A549 (cell line): ENCODE results near the gene AGBL4. TPM values are rescaled to one million over a fixed set of nuclear protein-coding genes. Genes with fewer than 3 reads are reported as not detected.
A peak's percentile ranks its signal among the peaks of the same experiment; 100 is the strongest.

Experiments used
- ATAC-seq, 2 experiments: fragments of 200-7000 bp in 1 of 2; fragments of >200 bp in 1 of 2; cut with Nextera tagmentation in 1 of 2; cut with Tn5 transposase in 1 of 2; 3 replicates each; pipeline versions ENCODE4 v1.8.0 to v1.9.1; 2018 to 2020; ENCODE audit warnings: mild to moderate bottlenecking in 1 of 2, moderate library complexity in 1 of 2
- CTCF ChIA-PET: fragments of 300-600 bp; sonication (Branson Sonifier 250); formaldehyde crosslinking; extraction: SDS; loops from one replicate; lab custom pipeline; 2021; ENCODE audit warnings: antibody characterized with exemption, inconsistent platforms; lab: Yijun Ruan, JAX
- POLR2A ChIA-PET: fragments of 350-600 bp; formaldehyde crosslinking; extraction: SDS; loops from one replicate; lab custom pipeline; 2021; ENCODE audit warnings: antibody characterized with exemption, inconsistent platforms; lab: Yijun Ruan, JAX
- DNase-seq, 2 experiments: peaks; one replicate each; pipeline versions ENCODE4 v3.0.0 to v3.0.0-alpha.2; 2011 to 2016; ENCODE audit warnings: low read depth in 1 of 2, low spot score in 1 of 2
- FAIRE-seq: peaks from 2 replicates; lab custom pipeline; 2011; peaks lifted over from hg19 to GRCh38; lab: Jason Lieb, UNC
- H3K27ac ChIP-seq, 2 experiments: fragments of >200 bp; sonication (Bioruptor Twin); formaldehyde crosslinking; 3 replicates each; pipeline ENCODE4 v1.5.1; 2016 to 2017
- H3K4me1 ChIP-seq: fragments of >200 bp; sonication (Bioruptor Twin); formaldehyde crosslinking; 3 replicates; pipeline ENCODE4 v1.6.1; 2016
- H3K4me2 ChIP-seq: fragments of >200 bp; sonication (Bioruptor Twin); formaldehyde crosslinking; 3 replicates; pipeline ENCODE4 v1.6.1; 2016
- H3K4me3 ChIP-seq: fragments of >200 bp; sonication (Bioruptor Twin); formaldehyde crosslinking; 3 replicates; pipeline ENCODE4 v1.5.1; 2016
- H3K9me3 ChIP-seq: fragments of >200 bp; sonication (Bioruptor Twin); formaldehyde crosslinking; 3 replicates; pipeline ENCODE4 v1.6.1; 2016
- CHD4 ChIP-seq: fragments of 200-600 bp; sonication (generic); IDR thresholded peaks from 2 replicates; pipeline ENCODE4 v1.6.1; 2016; ENCODE audit warnings: antibody characterized with exemption, mild to moderate bottlenecking, borderline replicate concordance
- EHF ChIP-seq: fragments of 250-450 bp; sonication (Bioruptor Pico); IDR thresholded peaks from 2 replicates; pipeline ENCODE4 v1.5.0; 2020; ENCODE audit warnings: mild to moderate bottlenecking
- EHMT2 ChIP-seq: fragments of 200-600 bp; sonication (generic); IDR thresholded peaks from 2 replicates; pipeline ENCODE4 v1.6.1; 2016; ENCODE audit warnings: antibody characterized with exemption, low read depth, mild to moderate bottlenecking, moderate library complexity
- ESRRA ChIP-seq: fragments of 150-350 bp; IDR thresholded peaks from 2 replicates; pipeline ENCODE4 v1.6.1; 2014; ENCODE audit warnings: mild to moderate bottlenecking, low read length, borderline replicate concordance
- GATA3 ChIP-seq: IDR thresholded peaks from 2 replicates; pipeline ENCODE4 v1.6.1; 2012; ENCODE audit warnings: borderline replicate concordance
- HOXA7 ChIP-seq: fragments of 250-450 bp; sonication (Bioruptor Pico); IDR thresholded peaks from 2 replicates; pipeline ENCODE4 v1.5.0; 2020; ENCODE audit warnings: mild to moderate bottlenecking, moderate library complexity
- MYC ChIP-seq: IDR thresholded peaks from 2 replicates; pipeline ENCODE4 v1.6.1; 2012; ENCODE audit warnings: mild to moderate bottlenecking, inconsistent platforms, low read length, improper control_type of control experiment, borderline replicate concordance
- NFE2L2 ChIP-seq: fragments of 150-350 bp; conservative IDR thresholded peaks from 2 replicates; pipeline ENCODE4 v1.6.1; 2014; ENCODE audit warnings: low read length
- POLR2AphosphoS2 ChIP-seq: conservative IDR thresholded peaks from 2 replicates; pipeline ENCODE4 v1.6.1; 2012; ENCODE audit warnings: low read length, improper control_type of control experiment, inconsistent platforms
- RNF2 ChIP-seq: fragments of 200-600 bp; sonication (generic); IDR thresholded peaks from 2 replicates; pipeline ENCODE4 v1.6.1; 2016; ENCODE audit warnings: low read depth, mild to moderate bottlenecking, antibody characterized with exemption, moderate library complexity, borderline replicate concordance
- TP53 ChIP-seq: fragments of 250-450 bp; sonication (Bioruptor Pico); IDR thresholded peaks from 2 replicates; pipeline ENCODE4 v1.5.0; 2021; ENCODE audit warnings: mild to moderate bottlenecking, moderate library complexity
- WGBS: methylation state at CpG from one replicate; pipeline ENCODE4 v1.1.6; 2017; ENCODE audit errors: missing lambda C conversion rate; 5-methylcytosine and 5-hydroxymethylcytosine counted together
- polyA plus RNA-seq, 4 experiments: library from polyadenylated mRNA; depleted of rRNA in 3 of 4; stranded (reverse); fragments of >200 nt; fragmentation: RNase III in 1 of 4; extraction: RNeasy Plus Mini Kit Qiagen cat#74134 plus additional on column Dnase treatment in 1 of 4; gene quantifications; 2 replicates in 3 of 4; 3 replicates in 1 of 4; pipeline ENCODE4 v1.2.3, GENCODE V29; 2011 to 2017
- TF ChIP-seq, protein P1 (sequence below): IDR thresholded peaks from 2 replicates; pipeline ENCODE4 v1.6.1; 2012; ENCODE audit warnings: low read depth, borderline replicate concordance
- TF ChIP-seq, protein P2 (sequence below): fragments of >200 bp; sonication (Bioruptor Twin); formaldehyde crosslinking; IDR thresholded peaks from 3 replicates; pipeline ENCODE4 v1.6.1; 2016
- TF ChIP-seq, protein P3 (sequence below): fragments of >200 bp; sonication (Bioruptor Twin); formaldehyde crosslinking; IDR thresholded peaks from 3 replicates; pipeline ENCODE4 v1.5.1; 2016
- TF ChIP-seq, protein P4 (sequence below): fragments of 200-600 bp; sonication (generic); IDR thresholded peaks from 2 replicates; pipeline ENCODE4 v1.6.1; 2016; ENCODE audit warnings: antibody characterized with exemption, mild to moderate bottlenecking, moderate library complexity
- TF ChIP-seq, protein P5 (sequence below): IDR thresholded peaks from 2 replicates; pipeline ENCODE4 v1.6.1; 2012

The AGBL4 gene
- polyA plus RNA-seq, 2 of the 4 experiments (the other 2 are of a cell fraction), result not detected

DNA sequence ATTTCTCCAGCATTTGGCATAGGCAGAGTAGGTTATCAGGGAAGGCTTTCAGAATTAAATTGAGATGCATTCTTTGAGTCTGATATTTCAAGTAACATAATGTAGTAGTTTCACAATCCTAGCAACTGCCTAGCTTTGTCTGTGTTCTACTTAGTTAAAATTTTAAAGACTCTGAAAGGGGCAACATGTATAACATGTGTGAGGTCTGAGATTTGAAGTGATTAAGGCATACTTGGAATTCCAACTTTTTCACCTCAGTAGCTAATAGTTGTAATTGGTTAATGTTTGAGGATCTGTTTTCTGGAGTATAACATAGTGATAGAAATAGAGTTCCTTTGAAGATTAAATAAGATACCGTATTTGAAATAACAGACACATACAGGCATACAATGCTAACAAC lies 911.8 kb downstream of the AGBL4 start:
- ChIA-PET CTCF (no interaction called here), POLR2A (no interaction called here)
- FAIRE-seq, result no peak
- WGBS, result 0% methylated on average over 1 of the region's 1 CpG
- H3K4me1 ChIP-seq, result no peaks in the 10 kb centered on the region
- H3K9me3 ChIP-seq, result no peaks in the 10 kb centered on the region
- H3K4me2 ChIP-seq, result no peak overlapping the region
- DNase-seq, result no peak
- ATAC-seq, result no peak
- H3K4me3 ChIP-seq, result no peak overlapping the region
- H3K27ac ChIP-seq, result no peak overlapping the region
- TF ChIP-seq, protein P1, sequence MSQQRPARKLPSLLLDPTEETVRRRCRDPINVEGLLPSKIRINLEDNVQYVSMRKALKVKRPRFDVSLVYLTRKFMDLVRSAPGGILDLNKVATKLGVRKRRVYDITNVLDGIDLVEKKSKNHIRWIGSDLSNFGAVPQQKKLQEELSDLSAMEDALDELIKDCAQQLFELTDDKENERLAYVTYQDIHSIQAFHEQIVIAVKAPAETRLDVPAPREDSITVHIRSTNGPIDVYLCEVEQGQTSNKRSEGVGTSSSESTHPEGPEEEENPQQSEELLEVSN, result no peak
- TF ChIP-seq MYC (no peak), RNF2 (no peak), GATA3 (no peak)
- TF ChIP-seq, protein P2, sequence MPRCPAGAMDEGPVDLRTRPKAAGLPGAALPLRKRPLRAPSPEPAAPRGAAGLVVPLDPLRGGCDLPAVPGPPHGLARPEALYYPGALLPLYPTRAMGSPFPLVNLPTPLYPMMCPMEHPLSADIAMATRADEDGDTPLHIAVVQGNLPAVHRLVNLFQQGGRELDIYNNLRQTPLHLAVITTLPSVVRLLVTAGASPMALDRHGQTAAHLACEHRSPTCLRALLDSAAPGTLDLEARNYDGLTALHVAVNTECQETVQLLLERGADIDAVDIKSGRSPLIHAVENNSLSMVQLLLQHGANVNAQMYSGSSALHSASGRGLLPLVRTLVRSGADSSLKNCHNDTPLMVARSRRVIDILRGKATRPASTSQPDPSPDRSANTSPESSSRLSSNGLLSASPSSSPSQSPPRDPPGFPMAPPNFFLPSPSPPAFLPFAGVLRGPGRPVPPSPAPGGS, result no peak

DNA sequence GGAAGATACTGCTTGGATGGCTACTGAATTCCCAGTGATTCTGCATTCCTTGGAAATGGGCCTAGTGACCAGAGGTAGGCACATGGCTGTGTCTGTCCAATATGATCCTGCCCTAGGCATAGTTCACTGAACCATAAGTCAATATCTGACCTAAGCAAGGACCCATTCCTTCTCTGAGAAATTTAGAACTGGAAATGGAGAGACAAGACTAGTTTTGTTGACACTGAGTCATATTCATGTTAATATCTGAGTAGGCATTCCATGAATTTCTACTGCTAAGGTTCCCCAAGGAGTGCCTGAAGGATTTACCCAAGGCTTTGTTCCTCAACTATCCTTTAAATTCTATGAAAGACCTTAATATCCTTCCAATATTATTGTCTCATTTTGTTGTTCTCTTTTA lies 917.3 kb downstream of the AGBL4 start:
- FAIRE-seq, result no peak
- H3K4me1 ChIP-seq, result no peaks in the 10 kb centered on the region
- no peaks in the 10 kb centered on the region for H3K9me3 ChIP-seq
- H3K27ac ChIP-seq, result no peak overlapping the region
- ChIA-PET POLR2A (no interaction called here), CTCF (no interaction called here)
- TF ChIP-seq HOXA7 (CRISPR knock-in tag), result no peak
- TF ChIP-seq POLR2AphosphoS2, result no peak
- TF ChIP-seq, protein P3, sequence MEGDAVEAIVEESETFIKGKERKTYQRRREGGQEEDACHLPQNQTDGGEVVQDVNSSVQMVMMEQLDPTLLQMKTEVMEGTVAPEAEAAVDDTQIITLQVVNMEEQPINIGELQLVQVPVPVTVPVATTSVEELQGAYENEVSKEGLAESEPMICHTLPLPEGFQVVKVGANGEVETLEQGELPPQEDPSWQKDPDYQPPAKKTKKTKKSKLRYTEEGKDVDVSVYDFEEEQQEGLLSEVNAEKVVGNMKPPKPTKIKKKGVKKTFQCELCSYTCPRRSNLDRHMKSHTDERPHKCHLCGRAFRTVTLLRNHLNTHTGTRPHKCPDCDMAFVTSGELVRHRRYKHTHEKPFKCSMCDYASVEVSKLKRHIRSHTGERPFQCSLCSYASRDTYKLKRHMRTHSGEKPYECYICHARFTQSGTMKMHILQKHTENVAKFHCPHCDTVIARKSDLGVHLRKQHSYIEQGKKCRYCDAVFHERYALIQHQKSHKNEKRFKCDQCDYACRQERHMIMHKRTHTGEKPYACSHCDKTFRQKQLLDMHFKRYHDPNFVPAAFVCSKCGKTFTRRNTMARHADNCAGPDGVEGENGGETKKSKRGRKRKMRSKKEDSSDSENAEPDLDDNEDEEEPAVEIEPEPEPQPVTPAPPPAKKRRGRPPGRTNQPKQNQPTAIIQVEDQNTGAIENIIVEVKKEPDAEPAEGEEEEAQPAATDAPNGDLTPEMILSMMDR, result no peak
- TF ChIP-seq NFE2L2, result no peak
- no peak for TF ChIP-seq EHF (CRISPR knock-in tag)
- TF ChIP-seq, protein P4, sequence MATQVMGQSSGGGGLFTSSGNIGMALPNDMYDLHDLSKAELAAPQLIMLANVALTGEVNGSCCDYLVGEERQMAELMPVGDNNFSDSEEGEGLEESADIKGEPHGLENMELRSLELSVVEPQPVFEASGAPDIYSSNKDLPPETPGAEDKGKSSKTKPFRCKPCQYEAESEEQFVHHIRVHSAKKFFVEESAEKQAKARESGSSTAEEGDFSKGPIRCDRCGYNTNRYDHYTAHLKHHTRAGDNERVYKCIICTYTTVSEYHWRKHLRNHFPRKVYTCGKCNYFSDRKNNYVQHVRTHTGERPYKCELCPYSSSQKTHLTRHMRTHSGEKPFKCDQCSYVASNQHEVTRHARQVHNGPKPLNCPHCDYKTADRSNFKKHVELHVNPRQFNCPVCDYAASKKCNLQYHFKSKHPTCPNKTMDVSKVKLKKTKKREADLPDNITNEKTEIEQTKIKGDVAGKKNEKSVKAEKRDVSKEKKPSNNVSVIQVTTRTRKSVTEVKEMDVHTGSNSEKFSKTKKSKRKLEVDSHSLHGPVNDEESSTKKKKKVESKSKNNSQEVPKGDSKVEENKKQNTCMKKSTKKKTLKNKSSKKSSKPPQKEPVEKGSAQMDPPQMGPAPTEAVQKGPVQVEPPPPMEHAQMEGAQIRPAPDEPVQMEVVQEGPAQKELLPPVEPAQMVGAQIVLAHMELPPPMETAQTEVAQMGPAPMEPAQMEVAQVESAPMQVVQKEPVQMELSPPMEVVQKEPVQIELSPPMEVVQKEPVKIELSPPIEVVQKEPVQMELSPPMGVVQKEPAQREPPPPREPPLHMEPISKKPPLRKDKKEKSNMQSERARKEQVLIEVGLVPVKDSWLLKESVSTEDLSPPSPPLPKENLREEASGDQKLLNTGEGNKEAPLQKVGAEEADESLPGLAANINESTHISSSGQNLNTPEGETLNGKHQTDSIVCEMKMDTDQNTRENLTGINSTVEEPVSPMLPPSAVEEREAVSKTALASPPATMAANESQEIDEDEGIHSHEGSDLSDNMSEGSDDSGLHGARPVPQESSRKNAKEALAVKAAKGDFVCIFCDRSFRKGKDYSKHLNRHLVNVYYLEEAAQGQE, result no peak
- TF ChIP-seq, protein P5, sequence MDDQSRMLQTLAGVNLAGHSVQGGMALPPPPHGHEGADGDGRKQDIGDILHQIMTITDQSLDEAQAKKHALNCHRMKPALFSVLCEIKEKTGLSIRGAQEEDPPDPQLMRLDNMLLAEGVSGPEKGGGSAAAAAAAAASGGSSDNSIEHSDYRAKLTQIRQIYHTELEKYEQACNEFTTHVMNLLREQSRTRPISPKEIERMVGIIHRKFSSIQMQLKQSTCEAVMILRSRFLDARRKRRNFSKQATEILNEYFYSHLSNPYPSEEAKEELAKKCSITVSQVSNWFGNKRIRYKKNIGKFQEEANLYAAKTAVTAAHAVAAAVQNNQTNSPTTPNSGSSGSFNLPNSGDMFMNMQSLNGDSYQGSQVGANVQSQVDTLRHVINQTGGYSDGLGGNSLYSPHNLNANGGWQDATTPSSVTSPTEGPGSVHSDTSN, result no peak
- TF ChIP-seq ESRRA, result no peak
- no peak for TF ChIP-seq EHMT2
- no peak for TF ChIP-seq CHD4
- TF ChIP-seq TP53 (CRISPR knock-in tag), result no peak
- ATAC-seq, result no peak
- H3K4me3 ChIP-seq, result no peak overlapping the region
- H3K4me2 ChIP-seq, result no peak overlapping the region
- DNase-seq, result peak in 1 of 2 experiments; percentile 22
